ENCODE results near the gene LINS1.
"Not testable (repeated sequence)": the region's sequence is repeated elsewhere in the genome, so short reads cannot be mapped to it uniquely, and the experiment has no call there.

Gene LINS1

DNA sequence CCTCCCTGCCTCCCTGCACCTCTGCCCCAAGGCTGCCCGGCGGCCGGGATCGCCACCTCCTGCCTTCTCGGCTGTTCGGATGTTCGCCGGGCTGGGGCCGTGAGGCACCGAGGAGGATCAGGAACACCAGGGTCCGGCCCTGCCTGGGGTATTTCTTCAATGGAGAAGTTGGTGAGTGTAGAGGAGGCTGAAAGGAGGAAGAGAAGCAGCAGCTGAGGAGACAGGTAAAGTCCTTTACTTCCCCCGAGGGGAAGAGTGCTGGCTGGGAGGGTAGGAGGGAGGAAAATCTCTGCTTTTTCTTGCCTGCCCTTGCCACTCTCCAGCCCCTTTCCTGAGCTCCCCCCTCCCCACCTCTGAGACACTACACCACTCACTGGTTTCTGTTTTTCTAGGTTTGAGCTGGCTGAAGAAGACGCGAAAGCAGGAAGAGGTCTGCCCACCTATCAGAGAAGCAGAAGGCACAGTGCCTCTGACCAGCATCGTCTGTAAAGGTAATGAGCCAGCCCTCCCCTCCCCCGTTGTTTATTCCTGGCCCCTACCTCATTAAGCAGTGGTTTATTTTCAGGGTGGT lies 924 bp upstream of the LINS1 start:
- no peak for DNase-seq (ENCODE audit: low read depth in 2 of 2, low spot score in 1 of 2)

DNA sequence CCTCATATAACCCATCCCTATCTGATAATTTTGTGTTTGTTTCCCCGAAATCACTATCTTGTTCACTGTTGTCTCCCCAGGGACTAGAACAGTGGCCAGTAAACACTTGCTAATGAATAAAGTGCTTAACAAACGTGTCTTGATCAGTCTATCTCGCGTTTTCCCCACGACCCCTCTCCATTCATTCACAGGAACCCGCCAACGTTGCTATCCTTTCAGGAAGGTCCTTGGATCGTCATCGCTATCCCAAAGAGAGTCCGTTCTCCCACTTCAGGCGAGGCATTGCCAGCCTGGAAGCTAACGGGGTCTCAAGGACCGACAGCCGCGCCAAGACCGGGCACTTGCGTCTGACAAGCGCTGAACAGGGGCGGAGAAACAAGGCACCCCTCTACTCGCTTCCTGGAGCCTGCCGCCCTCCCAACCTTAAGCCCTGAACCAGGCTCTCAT lies 344 bp downstream of the LINS1 start:
- DNase-seq (ENCODE audit: low read depth in 2 of 2, low spot score in 1 of 2), result no peak

DNA sequence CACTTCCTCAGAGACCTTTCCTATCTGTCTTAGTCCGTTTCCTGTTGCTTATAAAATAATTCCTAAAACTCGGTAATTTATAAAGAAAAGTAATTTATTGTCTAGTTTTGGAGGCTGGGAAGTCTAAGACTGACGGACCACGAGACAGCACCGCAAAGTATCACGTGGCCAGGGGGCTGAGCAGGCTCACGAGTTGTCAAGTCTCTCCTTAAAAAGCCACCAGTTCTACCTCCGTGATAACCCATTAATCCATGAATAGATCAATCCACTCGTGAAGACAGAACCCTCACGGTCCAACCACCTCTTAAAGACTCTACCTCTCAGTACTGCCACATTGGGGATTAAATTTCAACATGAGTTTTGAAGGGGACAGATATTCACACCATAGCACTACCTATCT lies 821 bp downstream of the LINS1 start:
- DNase-seq (ENCODE audit: low read depth in 2 of 2, low spot score in 1 of 2), result peak; percentile 17 to 26

DNA sequence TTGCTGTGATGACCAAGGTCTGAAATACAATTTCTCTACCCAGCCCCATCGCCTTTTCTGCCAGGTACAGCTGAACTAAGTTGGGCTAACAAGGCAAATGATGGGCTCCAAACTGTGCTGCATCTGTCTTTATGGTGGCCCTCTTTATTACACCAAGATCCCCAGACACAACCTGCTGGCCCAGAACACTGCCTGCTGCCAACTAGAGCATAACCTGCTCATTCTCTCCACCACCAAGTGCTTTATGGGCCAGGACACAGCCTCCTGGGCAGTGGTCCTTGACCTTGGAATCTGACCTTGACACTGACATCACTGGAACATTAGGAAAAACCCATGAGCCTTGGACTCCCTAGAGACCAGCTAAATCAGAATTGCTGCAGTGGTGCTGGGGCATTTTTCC lies 3.3 kb downstream of the LINS1 start:
- DNase-seq (ENCODE audit: low read depth in 2 of 2, low spot score in 1 of 2), result no peak

DNA sequence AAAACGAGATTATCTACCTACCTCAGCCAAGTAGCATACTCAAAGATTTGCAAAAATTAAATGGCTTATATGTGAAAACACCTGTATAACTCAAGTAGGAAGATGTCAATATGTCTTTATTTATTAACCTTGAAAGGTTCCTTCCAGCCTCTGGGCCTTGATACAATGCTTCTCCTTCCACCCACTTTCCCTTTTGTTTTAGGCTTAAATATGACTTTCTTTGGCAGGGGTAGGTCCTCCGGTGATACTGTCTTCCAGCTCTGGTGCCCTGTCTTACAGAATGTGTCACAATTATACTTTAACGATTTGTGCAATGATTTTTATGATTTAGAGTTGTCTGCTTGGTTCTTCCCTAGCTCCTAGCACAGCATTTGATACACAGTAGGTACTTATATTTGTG lies 4.1 kb downstream of the LINS1 start:
- DNase-seq (ENCODE audit: low read depth in 2 of 2, low spot score in 1 of 2), result no peak

DNA sequence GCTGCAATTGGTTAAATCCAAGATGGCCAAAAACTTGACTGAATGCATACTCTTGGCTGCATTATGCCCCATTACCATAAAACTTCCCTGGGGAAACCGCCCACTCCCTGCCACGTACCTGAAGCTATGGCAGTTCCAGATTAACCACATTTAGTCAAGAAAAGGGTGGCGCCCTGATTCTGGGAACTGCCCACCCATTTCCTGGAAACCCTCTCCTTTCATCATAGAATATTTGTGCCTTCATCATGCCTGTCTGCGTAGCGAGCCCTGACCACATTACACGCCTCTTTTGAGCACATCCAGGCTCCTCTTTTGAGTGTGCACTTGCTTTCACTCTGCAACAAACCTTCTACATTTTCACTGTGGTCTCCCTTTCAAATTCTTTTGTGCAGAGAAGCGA lies 5.2 kb downstream of the LINS1 start:
- DNase-seq (ENCODE audit: low read depth in 2 of 2, low spot score in 1 of 2), result peak; percentile 89 to 98

DNA sequence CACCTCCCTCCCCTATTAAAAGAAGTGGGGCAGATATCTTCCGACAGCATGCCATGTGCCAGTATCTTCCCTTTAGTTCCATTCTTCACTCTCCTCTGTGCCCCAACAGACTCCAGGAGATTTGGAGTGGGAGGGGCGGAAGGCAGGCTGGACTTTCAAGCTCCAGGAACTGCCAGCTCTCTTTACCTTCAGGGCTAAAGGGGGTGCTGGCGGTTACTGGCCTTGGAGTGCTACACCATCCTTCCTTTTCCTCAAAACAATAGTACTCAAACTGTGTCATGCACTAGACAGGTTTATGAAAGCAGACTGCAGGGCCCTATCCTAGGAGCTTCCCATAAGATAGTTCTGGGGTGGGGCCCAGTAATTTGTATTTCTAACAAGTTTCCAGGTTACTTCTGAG lies 6.0 kb downstream of the LINS1 start:
- no peak for DNase-seq (ENCODE audit: low read depth in 2 of 2, low spot score in 1 of 2)

DNA sequence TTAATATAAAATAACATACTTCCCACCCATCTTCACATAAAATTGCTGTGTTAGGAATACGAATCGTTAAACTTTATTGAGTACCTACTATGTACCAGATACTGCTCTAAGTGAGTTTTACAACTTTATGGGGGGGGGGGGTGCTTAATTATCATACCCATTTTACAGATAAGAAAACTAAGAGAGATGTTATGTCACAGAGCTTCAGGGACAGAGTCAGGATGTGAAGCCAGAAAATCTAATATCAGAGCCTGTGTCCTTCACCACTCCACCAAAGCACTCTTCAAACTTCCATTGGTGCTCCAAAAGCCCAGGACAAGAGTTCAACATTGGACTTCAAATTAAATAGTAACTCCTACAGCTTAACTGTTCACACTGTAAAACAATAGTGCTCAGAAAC lies 8.6 kb downstream of the LINS1 start:
- DNase-seq (ENCODE audit: low read depth in 2 of 2, low spot score in 1 of 2), result no peak

DNA sequence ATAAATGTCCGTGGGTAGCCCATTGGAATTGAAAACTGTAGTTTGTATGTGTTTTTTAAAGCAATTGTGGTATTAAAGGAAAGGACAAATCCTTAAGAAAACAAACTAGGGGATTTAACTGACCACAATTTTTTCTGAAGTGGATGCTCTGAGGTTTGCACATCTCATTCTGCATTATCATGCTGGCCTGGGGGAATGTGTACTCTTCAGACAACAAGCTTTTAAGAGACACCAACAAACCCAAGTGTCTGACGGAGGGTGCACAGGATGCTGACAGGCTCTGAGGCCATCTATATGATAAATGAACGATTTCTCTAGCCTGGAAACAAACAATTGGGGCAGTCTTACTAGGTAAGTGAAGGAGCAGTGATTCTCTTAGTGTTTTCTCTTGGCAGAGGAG lies 9.1 kb downstream of the LINS1 start:
- DNase-seq (ENCODE audit: low read depth in 2 of 2, low spot score in 1 of 2), result no peak

- no peak for DNase-seq (ENCODE audit: low read depth in 2 of 2, low spot score in 1 of 2)
These were observed 10.1 kb downstream of the LINS1 start for GRCh38 chr15:100591835-100592234.

DNA sequence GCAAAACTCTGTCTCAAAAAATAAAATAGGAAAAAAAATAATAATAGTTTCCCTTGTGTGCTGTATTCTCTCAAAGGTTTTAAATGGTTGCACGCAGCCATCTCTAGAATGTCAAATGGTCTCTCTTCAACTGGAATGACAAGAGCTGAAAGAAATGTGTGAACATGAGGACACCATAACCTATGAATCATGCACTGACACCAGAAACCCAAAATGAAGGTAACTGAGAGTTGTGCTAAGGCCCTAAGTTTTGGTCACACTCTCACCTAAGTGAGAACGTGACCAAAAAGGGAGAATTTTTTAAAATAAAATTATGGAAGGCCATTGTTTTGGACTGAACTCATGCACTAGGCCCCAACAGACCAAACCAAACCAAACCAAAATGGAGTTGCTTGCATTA lies 10.8 kb downstream of the LINS1 start:
- not testable (repeated sequence) for DNase-seq (ENCODE audit: low read depth in 2 of 2, low spot score in 1 of 2)

DNA sequence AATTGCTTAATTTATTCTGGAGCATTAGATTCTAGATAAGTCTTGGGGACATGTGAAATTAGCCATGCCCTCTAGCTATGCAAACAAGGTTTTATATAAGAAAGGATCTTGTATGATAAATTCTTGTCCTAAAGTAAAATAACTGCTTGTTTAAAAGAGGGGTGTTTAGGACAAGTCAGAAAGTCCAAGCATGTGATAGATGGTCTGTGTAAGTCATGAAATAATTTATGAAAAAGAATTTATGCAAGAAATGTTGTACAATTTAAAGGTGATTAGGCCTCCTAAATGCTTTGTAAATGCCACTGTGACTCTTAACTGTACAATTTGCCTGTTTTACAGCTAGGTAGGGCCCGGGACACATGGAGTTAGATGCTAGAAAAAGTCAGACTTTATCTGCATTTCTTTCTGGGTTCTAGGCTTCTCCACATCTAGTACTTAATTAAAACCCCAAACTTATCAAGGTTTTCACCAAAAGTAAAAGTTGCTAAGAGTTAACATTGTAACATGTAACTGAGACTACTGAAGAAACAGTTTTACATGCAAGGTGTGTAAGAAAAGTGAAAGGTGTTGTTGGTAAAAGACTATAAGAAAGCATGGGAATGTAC lies 13.2 kb downstream of the LINS1 start:
- DNase-seq (ENCODE audit: low read depth in 2 of 2, low spot score in 1 of 2), result no peak

GRCh38 chr15:100580414-100580813 lies 21.6 kb downstream of the LINS1 start:
- no peak for DNase-seq (ENCODE audit: low read depth in 2 of 2, low spot score in 1 of 2)

GRCh38 chr15:100573526-100573925 lies 28.5 kb downstream of the LINS1 start:
- DNase-seq (ENCODE audit: low read depth in 2 of 2, low spot score in 1 of 2), result no peak

DNA sequence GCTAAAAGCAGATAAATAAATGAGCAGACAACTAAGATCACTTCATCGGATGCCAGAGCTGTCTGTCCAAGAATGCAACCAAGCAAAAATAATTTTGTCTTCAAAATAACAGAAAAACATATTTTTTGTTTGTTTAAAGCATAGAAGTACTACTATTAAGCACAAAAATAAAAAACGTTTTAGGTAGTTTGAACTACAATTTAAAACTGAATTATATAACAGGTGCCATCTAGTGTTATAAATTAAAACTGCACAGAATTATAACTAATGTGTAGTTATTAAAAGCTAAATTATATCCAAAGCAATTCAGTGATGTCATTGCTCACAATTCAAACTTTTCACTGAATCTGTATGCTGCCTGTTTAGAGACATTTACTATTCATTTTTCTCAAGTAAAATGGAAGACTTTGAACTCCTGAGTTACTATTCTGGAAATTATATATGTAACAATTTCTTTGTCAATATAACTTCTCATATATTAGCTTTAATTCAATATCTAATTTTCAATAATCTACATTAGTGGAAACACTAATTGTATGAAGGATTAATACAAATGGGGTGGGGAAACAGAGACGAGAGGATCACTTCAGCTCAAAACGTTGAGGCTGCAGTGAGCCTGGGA lies 29.5 kb downstream of the LINS1 start:
- no peak for DNase-seq (ENCODE audit: low read depth in 2 of 2, low spot score in 1 of 2)

- DNase-seq (ENCODE audit: low read depth in 2 of 2, low spot score in 1 of 2), result no peak
These were observed 30.3 kb downstream of the LINS1 start for GRCh38 chr15:100571592-100572167.

DNA sequence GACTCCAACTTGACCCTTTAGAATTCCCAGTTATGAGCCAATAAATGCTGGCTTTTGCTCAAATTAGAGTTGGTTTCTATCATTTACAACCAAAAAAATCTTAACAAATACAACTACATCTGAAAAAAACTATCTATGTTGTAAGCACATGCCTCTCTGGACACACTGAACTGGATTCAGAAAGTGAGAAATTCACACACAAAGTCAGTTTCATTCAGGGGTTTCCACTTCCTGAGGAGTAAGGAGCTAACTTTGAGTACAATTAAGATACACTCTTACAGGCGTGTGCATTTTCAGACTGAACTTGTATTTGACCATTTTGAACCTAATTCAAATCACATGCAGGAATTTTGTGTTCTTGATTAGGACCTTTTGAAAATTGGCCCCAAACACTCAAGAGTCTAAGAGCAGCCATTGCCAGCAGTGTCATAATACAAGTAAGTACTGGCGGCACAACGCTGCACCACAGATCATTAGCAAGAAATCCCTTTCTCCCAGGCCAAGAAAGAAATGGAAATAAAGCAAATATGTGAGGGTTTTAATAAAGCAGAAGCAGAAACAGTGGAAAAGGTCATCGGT lies 31.2 kb downstream of the LINS1 start:
- no peak for DNase-seq (ENCODE audit: low read depth in 2 of 2, low spot score in 1 of 2)

DNA sequence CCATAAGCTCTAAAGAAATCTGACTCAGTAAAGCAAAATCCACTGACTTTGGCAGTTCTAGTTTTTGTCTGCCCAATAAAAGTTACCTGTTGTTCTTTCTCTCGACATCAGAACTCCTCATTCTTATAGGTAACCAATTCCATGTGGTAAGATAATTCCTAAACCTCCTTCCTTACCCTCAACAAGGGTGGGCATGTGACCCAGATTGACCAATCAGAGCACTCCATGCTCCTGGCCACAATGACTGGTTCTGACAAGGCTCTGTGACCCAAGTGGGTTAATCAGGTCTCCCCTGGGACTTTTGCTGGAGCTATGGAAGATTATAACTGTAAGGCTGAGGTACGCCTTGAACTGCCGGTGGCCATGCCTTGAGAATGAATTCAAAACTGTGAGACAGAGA lies 31.7 kb downstream of the LINS1 start:
- DNase-seq (ENCODE audit: low read depth in 2 of 2, low spot score in 1 of 2), result no peak

DNA sequence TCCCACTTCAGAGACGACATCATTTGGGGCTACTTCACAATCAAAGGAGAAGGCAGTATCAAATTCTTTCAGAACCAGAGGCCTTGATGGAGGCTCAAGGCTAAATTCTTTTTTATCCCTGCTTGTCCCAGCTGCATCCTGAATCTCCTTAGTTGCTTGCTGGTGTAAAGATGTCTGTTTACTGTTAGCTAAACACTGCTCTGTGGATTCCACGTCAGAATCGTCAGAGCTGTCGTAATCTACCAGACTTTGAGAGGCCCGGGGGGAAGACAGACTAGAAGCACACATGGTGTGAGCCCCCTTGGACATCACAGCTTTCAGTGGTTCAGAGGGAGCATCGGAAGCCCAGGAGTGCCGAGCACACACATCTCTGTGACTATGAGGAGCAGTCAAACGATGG lies 32.6 kb downstream of the LINS1 start:
- DNase-seq (ENCODE audit: low read depth in 2 of 2, low spot score in 1 of 2), result no peak

DNA sequence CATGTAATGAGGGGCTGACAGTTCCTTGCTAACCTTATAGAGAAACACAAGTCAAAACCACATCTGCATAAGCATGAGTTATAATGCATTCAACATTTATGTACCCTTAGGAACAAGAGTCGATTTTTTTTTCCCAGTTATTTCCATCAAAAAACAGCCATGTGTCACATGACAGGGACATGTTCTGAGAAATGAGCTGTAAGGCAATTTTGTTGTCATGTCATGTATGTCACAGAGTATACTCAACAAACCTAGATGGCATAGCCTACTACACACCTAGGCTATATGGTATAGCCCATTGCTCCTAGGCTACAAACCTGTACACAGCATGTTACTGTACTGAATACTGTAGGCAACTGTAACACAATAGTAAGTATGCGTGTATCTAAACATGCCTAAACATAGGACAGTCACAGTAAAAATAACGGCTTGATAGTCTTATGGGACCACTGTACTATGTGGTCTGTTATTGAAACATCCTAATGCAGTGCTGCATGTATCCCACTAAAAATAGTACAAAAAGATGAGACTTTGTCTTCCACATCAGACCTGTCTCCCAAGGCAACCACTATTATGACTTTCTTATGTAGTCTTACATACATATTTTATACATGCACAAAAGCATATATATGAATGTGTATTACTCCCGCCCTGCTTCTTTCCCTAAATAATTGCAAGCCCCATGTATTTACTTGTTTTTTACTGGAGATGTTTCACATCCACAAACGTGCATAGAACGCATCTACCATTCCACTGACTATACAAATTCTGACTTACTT lies 34.9 kb downstream of the LINS1 start:
- DNase-seq (ENCODE audit: low read depth in 2 of 2, low spot score in 1 of 2), result no peak

DNA sequence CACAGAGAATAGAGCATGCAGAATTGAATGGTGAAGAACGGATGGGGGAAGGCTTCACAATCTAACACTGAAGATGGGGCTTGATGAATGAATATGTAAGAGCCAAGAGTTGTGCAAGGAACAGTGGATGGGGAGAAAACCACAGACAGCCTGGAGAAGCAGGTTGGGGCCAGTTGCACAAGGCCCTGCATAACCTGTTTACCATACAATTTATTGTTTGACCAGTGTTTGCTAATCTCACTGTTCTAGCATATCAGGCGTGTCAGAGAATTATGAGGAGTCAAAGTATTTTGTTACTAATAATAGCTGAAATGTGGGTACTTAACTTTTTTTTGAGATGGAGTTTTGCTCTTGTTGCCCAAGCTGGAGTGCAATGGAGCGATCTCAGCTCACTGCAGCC lies 36.4 kb downstream of the LINS1 start:
- no peak for DNase-seq (ENCODE audit: low read depth in 2 of 2, low spot score in 1 of 2)

All from stimulated activated CD8-positive, alpha-beta memory T cell treated with anti-CD3 and anti-CD28 coated beads, Interleukin-4, amount 100 ng/mL, for 4 hours (primary cell).